Stimulated activated CD8-positive, alpha-beta memory T cell treated with anti-CD3 and anti-CD28 coated beads, Interleukin-12 subunit alpha, Interleukin-12 subunit beta, amount 100 ng/mL, for 24 hours (primary cell): ENCODE results near the gene PDZD8.
"Not testable (repeated sequence)": the region's sequence is repeated elsewhere in the genome, so short reads cannot be mapped to it uniquely, and the experiment has no call there.

ENCODE experiments used
- DNase-seq: peaks from one replicate; pipeline ENCODE4 v3.0.0-alpha.2; 2020; ENCODE audit errors: extremely low read depth

The PDZD8 gene

GRCh38 chr10:117294039-117294645 is 81.1 kb downstream of the PDZD8 start:
- DNase-seq, result no peak

GRCh38 chr10:117290872-117291271 is 84.4 kb downstream of the PDZD8 start:
- not testable (repeated sequence) for DNase-seq

- no peak for DNase-seq
Measured at GRCh38 chr10:117284716-117285494, 90.3 kb downstream of the PDZD8 start.

GRCh38 chr10:117277675-117278074 is 97.6 kb downstream of the PDZD8 start:
- DNase-seq, result no peak

DNA sequence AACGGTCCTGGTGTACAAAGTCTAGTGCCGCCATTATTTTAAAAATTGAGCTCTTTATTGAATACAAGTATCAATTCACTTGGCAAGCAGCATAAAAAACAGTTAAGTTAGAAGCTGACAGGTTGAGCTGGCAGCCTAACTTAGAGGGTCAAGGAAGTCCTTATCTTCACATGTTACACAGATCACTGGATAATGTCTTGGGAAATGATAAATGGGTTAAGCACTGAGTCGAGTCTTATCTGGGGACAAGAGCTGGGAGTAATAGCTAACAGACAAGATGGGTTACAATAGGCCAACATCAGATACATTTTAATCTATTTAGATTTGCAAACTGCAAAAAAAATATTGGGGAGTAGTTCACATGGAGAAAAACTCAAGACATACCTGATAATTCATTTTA is 100.1 kb downstream of the PDZD8 start:
- no peak for DNase-seq

GRCh38 chr10:117274509-117274908 is 100.7 kb downstream of the PDZD8 start:
- DNase-seq, result no peak

DNA sequence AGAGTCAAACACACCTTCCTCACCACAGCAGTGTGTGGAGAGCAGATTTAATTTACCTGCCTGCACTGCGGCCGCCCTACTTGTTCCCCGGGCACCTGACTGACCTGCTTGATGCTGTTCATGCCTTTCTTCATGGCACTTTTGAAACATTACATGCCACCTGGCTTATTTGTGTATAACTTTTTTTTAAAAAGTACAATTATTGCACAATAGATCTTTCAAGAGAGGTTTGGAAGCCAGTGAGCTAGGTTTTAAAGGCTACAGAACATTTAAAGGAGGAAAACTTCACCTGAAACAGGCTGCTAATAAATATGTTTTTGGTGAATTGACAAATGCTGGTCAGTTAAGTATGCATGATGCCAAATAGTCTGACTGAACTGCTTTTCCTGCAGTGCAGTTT is 101.3 kb downstream of the PDZD8 start:
- DNase-seq, result no peak

DNA sequence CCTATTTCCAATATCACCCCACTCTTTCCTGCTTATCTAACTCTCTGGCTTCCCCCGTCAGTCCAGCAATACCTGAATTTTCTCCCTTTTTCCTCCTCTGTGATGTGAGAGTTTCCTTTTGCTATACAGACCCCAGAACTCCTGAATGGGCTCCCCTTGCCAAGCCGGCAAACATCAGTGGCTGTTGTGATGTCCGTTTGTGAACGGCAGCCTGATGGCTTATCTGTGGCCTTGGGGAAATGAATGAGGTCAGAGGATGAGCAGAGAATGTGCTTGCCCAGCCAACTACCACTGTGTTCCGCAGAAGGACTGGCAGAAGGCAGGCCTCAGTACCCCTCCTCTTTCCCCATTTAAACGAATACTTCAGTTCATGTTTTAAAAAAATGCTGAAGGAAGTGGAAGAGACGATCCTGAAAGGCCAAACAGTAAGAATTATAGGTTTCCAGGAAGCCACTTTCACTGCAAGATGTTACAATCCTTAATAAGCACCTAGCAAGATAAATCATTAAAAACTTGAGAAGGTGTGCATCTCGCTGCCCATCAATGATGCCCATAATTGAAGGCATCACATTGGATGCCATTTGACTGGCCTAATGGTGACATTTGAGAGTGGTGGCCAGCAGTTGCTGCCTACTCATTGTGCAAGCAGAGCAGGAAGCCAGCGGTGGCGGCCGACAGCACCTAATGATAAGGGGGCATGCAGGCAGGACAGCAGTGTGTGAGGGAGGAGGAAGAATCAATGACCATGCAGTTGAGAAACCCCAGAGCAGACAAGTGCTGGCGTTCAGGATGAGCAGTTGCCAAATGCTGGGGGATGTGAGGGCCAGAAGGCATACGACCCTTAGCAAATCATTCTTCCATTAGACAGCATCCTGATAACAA is 102.8 kb downstream of the PDZD8 start:
- DNase-seq, result no peak

- no peak for DNase-seq
Measured at GRCh38 chr10:117271427-117271826, 103.8 kb downstream of the PDZD8 start.

DNA sequence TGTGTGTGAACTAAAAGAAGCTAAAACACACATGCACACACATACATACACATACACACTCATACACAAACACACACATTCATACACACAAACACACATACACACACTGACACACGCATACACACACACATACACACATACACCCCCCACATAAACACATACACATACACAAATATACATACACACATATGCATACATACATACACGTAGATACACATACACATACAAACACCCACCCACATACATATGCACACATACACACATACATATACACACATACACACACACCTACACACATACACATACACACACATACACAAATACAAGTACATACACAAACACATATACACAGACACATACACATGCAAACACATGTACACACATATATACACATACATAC is 106.3 kb downstream of the PDZD8 start:
- no peak for DNase-seq

- DNase-seq, result no peak
Measured at GRCh38 chr10:117268258-117268657, 107.0 kb downstream of the PDZD8 start.

- no peak for DNase-seq
Measured at GRCh38 chr10:117266812-117267211, 108.4 kb downstream of the PDZD8 start.

- DNase-seq, result no peak
Measured at GRCh38 chr10:117266400-117266799, 108.8 kb downstream of the PDZD8 start.

- no peak for DNase-seq
Measured at GRCh38 chr10:117264782-117265181, 110.5 kb downstream of the PDZD8 start.

GRCh38 chr10:117262903-117263293 is 112.3 kb downstream of the PDZD8 start:
- no peak for DNase-seq

GRCh38 chr10:117262291-117262902 is 112.8 kb downstream of the PDZD8 start:
- DNase-seq, result no peak

DNA sequence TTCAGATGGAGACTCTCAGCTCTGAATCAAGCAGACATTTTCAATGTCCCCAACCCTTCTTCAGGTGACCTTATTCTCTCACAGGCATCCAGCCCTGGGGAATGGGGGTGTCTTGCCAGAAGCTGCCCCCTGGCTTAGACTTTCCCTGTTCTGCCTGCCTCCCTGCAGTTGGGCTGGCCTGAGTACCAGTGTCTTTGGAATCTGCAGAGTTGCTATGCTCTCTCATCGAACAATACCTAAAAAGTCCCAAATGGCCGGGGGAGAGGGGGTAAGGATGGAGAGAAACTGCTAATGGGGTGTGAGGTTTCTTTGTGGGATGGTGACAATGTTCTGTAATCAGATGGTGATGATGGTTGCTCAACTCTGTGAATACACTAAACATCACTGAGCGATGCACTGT is 113.7 kb downstream of the PDZD8 start:
- DNase-seq, result no peak

DNA sequence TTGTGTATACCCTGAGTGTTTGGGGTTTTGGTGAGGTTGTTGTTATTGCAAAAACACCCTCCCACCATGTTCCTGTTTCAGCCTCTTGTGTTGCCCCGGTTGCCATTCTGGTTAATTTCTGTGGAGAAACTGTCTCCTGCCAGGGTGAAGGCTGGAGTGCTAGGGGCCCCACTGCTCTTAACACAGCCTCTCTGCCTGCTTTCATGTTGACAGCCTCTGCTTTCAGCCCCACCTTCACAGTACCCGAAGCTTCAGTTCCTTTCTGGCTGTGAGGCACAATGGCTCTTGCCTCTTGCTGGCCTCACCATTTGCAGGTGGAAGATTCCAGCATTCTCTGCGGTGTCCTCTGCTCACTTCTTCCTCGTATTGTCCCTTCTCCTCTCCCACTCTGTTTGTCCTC is 115.2 kb downstream of the PDZD8 start:
- no peak for DNase-seq

- DNase-seq, result no peak
Measured at GRCh38 chr10:117259279-117259678, 116.0 kb downstream of the PDZD8 start.

DNA sequence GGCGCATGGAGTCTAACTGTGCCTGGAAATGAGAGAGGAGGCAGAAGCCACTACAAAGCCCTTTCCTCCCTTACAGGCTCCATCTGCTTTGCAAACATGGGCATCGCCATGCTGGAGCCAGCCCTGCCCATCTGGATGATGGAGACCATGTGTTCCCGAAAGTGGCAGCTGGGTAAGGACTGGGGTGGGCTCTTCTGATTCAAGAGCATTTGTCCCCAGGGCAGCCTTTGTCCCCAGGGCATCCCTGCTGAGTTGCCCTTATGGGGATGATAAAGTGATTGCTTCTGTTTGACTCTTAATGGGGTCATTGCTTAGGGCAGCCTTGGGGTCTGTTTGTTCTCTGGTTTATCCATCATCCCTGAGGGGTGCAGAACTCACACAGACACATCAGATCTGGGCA is 117.5 kb downstream of the PDZD8 start:
- no peak for DNase-seq

DNA sequence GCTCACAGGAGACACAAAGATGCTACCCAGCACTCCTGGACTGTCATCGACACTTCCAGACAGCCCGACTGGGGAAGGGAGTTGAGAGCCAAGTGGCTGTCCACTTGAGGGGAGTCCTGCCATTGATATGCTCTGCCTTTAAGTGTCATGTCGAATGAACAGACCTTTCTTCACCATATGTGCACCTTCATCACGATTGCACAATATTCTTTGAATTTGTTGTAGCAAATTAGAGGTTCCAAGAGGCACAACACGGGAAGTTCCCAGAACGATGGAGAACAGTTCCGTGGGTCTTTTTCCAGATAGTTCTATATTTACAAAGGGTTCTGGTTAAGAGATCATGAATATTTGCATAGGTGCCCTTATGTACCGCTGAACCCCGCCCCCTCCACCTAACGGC is 118.3 kb downstream of the PDZD8 start:
- DNase-seq, result no peak

- DNase-seq, result no peak
Measured at GRCh38 chr10:117255835-117256460, 119.3 kb downstream of the PDZD8 start.
